AG08396 (cell line): ENCODE data around the gene TMEM92.
"Not testable (repeated sequence)": the region's sequence is repeated elsewhere in the genome, so short reads cannot be mapped to it uniquely, and the experiment has no call there.

Experiments used
- DNase-seq: peaks from one replicate; pipeline ENCODE4 v3.0.0; 2012; ENCODE audit warnings: low spot score, mixed read lengths

Gene TMEM92

DNA sequence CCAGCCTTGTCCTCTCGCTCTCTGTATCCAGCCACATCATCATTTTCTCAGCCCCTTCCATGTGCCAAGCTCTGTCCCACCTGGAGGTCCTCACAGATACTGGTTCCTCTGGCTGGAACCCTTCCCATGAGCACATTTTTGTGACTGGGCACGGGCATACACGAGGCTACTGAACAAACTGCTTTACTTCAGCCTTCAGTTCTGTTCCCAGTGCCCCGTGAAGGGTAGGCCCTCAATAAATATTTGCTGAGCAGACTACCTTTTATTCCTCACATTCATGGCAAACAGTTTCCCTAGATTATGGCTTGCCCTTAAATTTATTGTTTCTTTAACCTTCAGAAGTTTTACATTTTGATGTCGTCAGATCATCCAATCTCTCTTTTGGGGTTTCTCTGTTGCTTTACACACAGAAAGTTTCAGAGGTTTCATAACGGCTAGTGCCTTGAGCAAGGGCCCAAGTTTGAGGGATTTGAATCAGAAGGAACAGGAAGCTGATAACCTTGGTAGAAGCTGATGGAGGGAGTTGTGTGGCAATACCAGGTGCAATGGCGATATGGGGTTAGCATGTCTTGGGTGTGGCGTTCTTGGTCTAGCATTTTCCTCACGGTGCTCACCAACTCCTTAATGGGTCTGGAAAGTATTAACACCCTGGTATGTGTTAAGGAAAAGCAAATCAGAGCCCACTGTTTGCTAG is 27.8 kb downstream of the TMEM92 start:
- DNase-seq, result no peak

DNA sequence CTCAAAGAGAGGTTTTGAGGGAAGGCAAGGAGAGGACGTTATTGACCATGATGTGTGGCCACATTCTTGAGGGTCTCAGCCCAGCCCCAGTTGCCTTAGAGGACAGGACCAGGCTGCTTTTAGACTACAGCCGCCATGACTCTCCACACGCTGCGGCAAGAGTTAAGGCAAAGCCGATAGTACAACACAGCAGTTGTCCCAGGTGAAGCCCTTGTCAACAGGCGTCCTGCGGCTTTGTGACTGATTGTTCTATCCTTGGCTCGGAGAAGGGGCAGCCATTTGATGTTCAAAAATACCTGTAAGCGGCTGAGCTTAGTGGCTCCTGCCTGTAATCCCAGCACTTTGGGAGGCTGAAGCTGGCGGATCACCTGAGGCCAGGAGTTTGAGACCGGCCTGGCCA is 28.8 kb downstream of the TMEM92 start:
- no peak for DNase-seq

DNA sequence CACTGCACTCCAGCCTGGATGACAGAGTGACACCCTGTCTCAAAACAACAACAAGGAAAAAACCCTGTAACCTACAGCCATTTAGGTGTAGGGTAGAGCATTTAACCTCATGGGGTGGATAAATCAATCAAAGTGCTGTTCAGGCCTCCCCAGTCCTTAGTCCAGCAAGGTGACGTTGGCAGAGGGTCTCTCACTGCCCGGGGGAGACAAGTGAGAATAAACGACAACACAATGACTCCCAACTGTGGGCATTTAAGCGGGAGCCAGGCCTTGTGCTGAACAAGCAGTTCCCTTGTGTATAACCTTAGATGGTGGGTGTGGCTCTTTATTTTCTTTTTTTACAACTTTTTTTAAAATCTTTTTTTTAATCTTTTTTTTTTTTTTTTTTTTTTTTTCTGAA is 29.3 kb downstream of the TMEM92 start:
- no peak for DNase-seq

DNA sequence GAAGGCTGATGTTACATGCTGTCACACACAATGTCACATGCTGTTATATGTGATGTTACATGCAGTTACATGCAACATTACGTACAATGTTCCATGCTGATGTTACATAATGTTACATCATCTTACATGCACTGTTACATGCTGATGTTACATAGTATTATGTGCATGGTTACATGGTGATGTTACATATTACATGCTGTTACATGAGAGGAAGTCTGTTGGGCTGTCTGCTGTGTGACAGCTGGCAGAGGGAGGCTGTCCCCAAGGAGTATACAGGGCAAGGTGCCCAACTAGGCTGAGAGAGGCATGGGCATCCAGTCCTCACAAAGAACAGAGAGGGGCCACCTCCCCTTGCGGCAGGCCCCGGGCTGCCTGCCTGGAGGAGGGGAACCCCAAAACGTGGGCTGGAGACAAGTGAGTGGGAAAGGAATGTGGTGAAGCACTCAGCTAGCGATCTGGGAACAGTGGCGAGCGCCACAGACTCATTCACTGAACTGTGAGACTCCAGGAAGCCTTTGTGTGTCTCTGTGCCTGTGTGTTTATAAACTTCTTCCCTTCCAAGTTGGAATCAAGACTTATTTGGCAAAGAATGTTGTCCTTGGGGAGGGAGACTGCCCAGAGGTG is 30.6 kb downstream of the TMEM92 start:
- DNase-seq, result peak; percentile 41

DNA sequence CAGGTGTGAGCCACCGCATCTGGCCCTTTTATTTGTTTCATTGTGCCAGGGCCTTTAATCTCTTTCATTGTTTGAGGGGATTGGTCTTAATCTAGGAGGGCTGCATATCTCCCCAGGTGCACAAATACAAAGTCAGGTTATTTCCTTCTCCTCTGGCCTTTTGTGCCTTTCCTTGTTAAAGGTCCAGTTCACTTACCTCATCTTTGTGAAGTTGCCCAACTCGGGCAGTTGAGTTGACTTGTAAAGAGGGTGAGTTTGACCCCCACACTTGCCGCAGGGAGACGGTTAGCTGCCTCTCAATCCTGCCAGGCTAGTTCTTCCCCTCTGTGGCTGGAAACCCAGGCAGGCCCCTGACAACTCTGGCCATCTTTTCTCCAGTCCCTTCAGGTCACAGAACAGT is 33.4 kb downstream of the TMEM92 start:
- no peak for DNase-seq

DNA sequence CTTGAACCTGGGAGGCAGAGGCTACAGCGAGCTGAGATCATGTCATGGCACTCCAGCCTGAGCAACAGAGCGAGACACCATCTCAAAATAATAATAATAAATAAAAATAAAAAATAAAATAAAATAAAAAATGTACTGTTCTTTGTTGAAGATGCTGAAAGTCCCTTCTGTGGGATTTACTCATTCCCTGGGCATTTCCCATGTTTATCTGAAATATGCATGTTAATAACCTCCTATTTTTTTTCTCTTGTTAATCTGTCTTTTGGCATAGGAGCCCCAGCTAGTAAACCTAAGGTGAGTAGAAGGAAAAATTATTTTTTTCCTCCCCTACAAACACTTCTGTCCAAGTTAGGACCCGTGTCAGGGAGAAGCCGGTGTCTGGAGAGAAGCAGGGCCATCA is 34.4 kb downstream of the TMEM92 start:
- no peak for DNase-seq

DNA sequence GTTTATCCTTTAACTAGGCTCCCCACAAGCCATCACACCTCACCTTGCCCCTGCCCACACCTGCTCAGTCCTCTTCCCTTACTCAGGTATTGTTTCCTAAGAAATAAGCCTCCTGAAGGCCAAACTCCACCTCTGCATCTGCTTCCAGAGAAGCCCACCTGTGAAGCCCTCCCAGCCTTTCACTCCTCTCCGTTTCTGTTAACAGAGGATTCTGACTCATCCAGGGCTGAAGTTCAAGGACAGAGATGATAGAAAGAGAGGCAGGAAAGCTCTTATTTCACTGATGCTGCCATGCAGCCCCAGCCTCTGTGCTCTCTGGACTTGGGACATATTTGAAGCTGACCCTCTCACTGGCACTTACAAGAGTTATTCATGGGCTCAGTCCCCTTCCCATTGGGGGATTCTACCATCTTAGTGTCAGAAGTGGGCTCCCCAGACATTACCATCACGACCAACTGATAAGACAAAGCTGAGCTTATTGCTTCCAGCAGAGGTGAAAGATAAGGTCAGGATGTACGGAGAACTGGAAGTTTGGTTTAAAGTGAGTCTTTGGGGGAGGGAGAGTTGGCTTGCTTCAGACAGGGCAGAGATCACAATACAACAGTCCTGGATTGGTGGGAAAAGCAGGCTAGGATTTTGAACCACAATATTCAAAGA is 36.3 kb downstream of the TMEM92 start:
- DNase-seq, result no peak

DNA sequence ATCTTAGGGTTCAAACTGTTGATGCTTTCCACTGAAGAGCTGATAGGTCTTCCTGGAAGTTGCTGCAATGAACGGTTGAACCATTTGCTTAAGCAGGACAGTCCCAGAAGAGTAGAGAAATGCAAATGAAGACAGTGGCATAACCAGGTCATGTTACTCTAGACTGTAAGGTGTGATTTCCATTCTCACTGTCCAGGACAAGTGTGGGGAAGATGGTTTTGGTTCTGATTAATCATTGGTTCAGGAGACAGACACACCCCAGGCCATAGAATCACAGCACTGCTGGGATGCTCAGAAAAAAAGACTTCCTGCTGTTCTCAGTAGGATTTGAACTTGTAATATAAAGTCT is 36.8 kb downstream of the TMEM92 start:
- no peak for DNase-seq

DNA sequence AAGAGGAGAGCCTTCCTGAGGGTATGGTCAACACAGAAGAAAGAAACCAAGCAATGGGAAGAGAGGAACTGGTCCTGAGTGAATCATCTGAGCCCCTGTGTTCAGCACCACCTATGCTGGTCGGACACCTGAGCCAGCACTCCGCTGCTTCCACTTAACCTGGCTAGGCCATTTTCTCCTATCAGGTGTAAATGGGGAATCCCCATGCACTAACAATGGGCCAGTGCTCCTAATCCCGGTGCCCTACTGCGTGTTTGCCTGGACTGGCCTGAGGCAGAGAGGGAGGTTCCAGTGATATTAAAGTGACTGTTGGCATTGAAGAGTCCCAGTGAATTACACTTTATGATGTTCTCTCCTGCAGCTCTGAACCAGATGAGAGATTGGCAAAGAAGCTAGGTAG is 37.2 kb downstream of the TMEM92 start:
- DNase-seq, result no peak

DNA sequence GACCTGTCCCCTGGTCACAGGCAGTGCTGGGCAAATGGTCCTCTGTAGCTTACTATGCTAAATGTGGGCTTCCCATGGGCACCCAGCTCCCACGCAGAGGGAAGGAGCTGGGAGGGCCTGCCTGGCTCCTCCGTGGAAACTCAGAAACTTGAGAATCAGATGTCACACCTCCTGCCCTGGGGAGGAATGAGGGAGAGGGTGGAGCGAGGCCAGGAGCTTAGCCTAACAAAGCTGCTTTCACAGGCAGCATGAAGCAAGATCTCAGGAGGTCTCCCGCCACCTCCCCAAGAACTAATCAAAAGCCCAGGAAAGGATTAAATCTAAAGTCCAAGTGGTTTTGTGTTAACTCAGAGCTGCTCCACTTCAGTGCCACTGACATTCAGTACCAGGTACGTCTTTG is 38.0 kb downstream of the TMEM92 start:
- no peak for DNase-seq

DNA sequence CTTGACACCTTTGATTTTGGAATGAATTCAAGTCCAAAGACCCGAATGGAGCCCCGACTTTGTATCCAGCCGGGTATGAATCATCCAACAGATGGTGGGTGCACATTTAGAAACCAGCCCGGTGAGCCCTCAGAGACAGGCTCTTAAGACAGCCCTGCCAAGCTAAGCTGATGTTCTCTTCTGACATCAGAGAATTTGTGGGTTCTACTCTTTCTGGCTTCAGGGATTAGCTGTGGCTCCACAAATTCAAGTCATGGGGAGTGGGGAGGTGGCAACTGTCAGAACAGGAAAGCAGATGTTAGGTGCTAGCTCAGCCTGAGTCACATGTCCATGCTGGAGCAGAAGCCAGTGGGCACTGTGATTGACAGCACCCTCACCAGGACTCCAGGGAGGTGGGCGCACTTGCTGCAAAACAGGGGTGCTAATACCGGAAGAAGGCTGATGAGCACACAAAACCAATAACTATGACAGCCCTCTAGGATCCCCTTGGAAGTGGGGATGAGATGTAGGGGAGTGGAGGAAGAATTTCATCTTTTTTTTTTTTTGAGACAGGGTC is 40.3 kb downstream of the TMEM92 start:
- no peak for DNase-seq

DNA sequence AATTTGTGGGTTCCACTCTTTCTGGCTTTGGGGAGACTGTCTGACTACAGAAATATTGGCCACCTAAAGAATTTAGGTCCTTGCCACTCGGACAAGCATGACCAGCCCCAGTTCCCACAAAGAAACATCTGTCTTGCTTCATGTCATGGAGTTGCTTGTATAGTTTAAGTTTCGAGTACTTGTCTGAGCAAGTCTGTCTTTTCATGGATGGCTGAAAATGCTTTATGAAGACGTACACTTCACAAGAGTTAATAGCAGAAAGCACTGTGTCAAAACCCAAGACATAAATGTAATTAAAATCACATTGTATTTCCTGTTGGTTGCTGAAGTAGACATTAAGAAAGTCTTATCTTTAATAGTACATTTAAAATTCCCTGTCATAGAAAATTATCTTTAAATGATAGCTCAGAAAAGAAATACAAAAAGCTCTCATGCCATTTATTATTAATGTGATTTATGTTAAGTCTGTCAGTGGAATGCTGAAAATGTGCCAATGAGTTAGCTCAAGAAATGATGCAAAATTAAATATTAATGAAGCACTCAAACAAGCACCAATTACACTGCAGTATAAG is 41.8 kb downstream of the TMEM92 start:
- no peak for DNase-seq

DNA sequence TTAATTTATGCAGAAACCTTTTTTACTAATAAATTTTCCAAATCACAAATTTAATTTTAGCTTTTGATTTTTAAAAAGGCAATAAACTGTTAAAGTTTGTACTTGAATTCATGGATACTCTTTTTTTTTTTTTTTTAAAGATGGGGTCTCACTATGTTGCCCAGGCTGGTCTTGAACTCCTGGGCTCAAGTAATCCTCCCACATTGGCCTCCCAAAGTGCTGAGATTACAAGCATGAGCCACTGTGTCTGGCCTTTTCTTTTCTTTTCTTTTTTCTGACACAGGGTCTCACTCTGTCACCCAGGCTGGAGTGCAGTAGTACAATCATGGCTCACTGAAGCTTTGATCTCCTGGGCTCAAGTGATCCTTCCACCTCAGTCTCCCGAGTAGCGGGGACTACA is 42.4 kb downstream of the TMEM92 start:
- DNase-seq, result not testable (repeated sequence)

DNA sequence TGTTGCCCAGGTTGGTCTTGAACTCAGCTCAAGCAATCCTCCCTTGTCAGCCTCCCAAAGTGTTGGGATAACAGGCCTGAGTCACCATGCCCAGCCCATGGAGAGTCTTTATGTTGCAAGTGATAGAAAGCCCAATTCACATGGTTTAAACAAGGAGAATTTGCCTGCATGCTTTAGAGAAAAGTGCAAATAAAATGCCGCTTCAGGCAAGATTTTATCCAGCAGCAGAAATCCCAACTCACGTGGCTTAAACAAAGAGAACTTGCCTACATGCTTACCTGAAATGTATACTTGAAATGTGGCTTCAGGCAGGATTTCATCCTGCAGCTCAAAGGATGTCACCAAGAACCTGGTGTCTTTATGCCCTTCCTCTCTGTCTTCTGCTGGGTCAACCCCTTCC is 42.9 kb downstream of the TMEM92 start:
- no peak for DNase-seq

DNA sequence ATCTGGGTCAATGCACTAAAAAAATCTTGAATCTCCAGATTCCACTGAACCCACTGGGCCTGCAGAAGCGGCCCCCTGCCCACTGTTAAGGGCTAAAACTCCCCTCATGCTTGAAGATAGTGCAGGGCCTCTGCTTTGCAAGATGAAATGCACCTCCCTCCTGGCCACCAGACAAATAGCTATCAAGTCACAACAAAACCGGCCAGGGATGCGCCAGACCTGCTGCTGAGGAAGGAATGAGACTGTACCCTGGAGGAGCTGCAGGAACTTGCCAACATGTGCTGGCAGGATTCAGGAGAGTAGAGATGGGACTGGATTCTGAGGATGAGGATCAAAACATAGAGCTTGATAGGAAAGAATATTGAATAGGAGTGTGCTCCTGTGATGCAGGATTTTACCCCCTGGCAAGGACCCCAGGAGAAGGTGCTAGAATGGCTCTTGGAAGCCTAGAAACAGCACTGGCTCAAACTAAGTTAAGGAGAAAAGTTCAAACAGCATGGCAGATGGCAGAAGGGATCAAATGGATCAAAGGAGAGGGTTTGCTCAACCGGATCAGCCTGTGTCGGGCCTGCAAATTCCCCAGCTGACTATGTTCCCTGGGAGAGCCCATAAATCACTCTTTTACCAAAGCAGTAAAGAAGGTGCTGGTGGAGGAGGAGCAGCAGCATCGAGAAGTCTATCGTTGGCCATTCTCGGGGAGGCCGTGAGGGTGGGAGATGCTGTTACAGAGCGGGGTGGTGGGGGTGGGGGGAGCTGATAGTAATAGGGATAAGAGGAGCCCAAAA is 44.4 kb downstream of the TMEM92 start:
- no peak for DNase-seq

DNA sequence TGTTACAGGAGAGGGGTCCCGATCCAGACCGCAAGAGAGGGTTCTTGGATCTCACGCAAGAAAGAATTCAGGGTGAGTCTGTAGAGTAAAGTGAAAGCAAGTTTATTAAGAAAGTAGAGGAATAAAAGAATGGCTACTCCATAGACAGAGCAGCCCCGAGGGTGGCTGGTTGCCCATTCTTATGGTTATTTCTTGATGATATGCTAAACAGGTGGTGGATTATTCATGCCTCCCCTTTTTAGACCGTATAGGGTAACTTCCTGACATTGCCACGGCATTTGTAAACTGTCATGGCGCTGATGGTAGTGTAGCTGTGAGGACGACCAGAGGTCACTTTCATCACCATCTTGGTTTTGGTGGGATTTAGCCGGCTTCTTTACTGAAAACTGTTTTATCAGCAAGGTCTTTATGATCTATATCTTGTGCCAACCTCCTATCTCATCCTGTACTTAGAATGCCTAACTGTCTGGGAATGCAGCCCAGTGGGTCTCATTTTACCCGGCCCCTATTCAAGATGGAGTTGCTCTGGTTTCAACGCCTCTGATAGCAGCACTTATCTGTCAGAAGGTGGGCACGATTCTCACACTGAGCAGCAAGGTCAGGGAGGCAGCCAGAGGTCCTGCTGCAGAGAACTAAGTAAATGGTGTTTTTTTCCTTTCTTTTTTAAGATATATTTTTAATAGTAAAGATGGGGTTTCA is 45.2 kb downstream of the TMEM92 start:
- DNase-seq, result no peak

DNA sequence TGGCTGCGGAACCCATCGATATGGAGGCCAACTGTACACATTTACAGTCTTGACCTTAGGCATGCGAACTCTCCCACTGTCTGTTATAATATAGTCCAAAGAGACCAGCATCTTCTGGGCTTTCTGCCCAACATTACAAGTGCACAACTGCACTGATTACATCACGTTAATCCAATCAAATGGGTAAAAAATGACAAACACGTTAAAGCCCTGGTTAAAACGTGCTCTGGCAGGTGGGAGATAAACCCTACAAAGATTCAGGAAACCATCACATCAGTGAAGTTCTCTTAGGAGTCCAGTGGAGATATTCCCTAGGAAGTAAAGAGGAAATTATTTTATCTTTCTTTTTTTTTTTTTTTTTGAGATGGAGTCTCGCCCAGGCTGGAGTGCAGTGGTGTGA is 48.0 kb downstream of the TMEM92 start:
- no peak for DNase-seq

DNA sequence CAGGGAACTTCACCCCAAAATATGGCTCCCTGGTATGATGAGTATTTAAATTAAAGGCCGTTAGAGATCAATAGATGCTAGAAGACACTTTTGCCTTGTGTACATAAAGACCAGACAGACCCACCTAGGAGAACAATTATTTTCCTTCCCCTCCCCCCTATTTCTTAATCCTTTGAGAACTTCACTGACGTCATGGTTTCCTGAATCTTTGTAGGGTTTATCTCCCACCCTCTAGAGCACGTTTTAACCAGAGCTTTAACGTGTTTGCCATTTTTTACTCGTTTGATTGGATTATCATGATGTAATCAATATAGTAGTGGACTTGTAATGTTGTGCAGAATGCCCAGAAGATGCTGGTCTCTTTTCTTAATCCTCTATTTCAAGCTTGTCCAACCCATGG is 48.8 kb downstream of the TMEM92 start:
- no peak for DNase-seq

DNA sequence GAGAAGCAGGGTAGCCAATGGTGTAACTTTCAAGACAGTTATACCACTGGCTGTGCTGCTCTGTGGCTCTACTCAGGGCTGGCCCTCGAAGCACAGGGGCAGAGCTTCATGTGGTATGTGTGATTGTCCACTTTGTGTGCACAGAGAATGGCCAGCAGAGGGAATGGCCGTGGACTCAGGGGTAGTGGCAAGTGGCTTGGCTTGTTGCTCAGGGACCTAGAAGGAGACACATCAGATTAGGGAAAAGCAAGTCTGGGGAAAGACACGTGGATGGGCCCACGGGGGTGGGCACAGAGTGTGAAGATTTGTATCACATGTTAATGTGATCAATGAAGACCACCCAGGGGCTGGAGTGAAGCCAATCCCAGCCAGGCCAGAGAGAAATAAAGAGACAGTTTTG is 51.6 kb downstream of the TMEM92 start:
- DNase-seq, result no peak

DNA sequence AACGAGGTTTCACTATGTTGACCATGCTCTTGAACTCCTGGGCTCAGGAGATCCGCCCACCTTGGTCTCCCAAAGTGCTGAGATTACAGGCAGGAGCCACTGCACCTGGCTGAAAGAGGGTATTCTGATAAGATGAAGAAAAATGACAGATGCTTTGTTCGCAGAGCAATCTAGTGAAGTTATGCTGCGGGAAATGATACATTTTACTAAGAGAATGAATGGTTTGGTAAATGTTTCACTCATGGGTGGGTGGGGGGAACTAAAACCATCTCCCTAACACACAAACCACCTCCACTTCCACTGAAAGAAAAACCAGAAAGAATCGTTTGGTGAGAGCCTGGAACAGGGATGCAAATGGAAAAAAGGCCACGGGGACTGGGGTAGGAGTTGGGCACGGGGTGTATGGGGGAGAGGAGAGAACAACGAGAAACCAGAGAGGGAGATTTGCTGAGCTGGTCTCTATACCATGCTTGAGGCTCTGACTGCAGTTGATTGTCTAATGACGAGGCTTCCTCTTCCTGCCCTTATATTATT is 52.6 kb downstream of the TMEM92 start:
- no peak for DNase-seq
